ENCODE measurements around the gene MINDY4. TPM values are rescaled to one million over a fixed set of nuclear protein-coding genes. Genes with fewer than 3 reads are reported as not detected.

Gene MINDY4
- total and polyA plus RNA-seq, 2 donors (not counting 1 experiment from before 2014, with no cell fraction given), result 6.1 to 6.3 TPM

- Histone ChIP-seq H3K9ac (ENCODE audit: insufficient read depth, low read length) (no peak overlapping the region), H3K4me2 (ENCODE audit: extremely low read depth, insufficient read depth, low read length) (no peak overlapping the region), H3K79me2 (ENCODE audit: control insufficient read depth, insufficient read depth, low read length) (no peaks in the 10 kb centered on the region), H2AFZ (ENCODE audit: low read length) (no peak overlapping the region), H3K27me3 (ENCODE audit: control insufficient read depth, insufficient read depth, low read length) (no peaks in the 10 kb centered on the region), H3K27ac (ENCODE audit: insufficient read depth, low read length) (no peak overlapping the region), H3K4me3 (replicated peaks in 1 of 4; ENCODE audit: control extremely low read depth in 1 of 4, insufficient read depth in 1 of 4, low read depth in 3 of 4, low read length in 4 of 4) (no peak overlapping the region), H3K36me3 (ENCODE audit: control insufficient read depth, insufficient read depth, low read length) (peaks cover 6% of the 10 kb centered on the region), H3K9me3 (ENCODE audit: control insufficient read depth, insufficient read depth, low read depth, low read length) (no peaks in the 10 kb centered on the region), H3K4me1 (ENCODE audit: control insufficient read depth, extremely low read depth, insufficient read depth, low read length) (no peaks in the 10 kb centered on the region), H4K20me1 (ENCODE audit: control insufficient read depth, extremely low read depth, insufficient read depth, low read length) (no peaks in the 10 kb centered on the region)
- TF ChIP-seq EZH2 (IDR thresholded peaks at IDR 0.05; ENCODE audit: low read length, missing control alignments), result no peak
- TF ChIP-seq CTCF (conservative IDR thresholded peaks at IDR 0.05 in 1 of 2, IDR thresholded peaks at IDR 0.05 in 1 of 2; ENCODE audit: low read depth in 1 of 2, low read length in 2 of 2), result no peak
- no peak for DNase-seq (ENCODE audit: low read depth in 2 of 2)
Observed at GRCh38 chr7:30835396-30835915, 64.2 kb downstream of the MINDY4 start.

DNA sequence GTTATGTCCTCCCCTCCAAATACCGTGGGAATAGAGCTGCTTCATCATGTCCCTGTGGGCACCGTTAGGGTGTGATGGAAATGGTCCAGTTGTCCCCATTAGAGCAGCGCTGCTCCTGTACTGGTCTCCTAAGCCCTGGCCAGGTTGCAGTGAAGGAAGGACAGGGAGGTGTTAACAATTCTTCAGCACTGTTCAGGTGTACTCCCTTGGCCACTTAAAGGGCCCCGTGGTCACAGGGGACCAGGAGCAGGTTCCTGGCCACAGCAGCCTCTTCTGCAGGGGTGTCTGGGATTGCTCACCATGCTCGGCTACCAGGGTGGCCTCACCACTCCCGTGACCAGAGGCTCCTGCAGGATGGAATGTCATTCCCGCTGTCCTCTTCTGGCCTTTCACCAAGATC is 65.8 kb downstream of the MINDY4 start:
- H3K36me3 ChIP-seq (ENCODE audit: control insufficient read depth, insufficient read depth, low read length), result peaks cover 9% of the 10 kb centered on the region
- H3K9me3 ChIP-seq (ENCODE audit: control insufficient read depth, insufficient read depth, low read depth, low read length), result no peaks in the 10 kb centered on the region
- no peak overlapping the region for H3K4me2 ChIP-seq (ENCODE audit: extremely low read depth, insufficient read depth, low read length)
- no peak overlapping the region for H3K27ac ChIP-seq (ENCODE audit: insufficient read depth, low read length)
- no peak overlapping the region for H2AFZ ChIP-seq (ENCODE audit: low read length)
- no peaks in the 10 kb centered on the region for H3K79me2 ChIP-seq (ENCODE audit: control insufficient read depth, insufficient read depth, low read length)
- TF ChIP-seq CTCF (conservative IDR thresholded peaks at IDR 0.05 in 1 of 2, IDR thresholded peaks at IDR 0.05 in 1 of 2; ENCODE audit: low read depth in 1 of 2, low read length in 2 of 2) (no peak), EZH2 (IDR thresholded peaks at IDR 0.05; ENCODE audit: low read length, missing control alignments) (no peak)
- H3K4me3 ChIP-seq (replicated peaks in 1 of 4; ENCODE audit: control extremely low read depth in 1 of 4, insufficient read depth in 1 of 4, low read depth in 3 of 4, low read length in 4 of 4), result no peak overlapping the region
- H4K20me1 ChIP-seq (ENCODE audit: control insufficient read depth, extremely low read depth, insufficient read depth, low read length), result no peaks in the 10 kb centered on the region
- H3K4me1 ChIP-seq (ENCODE audit: control insufficient read depth, extremely low read depth, insufficient read depth, low read length), result no peaks in the 10 kb centered on the region
- no peak for DNase-seq (ENCODE audit: low read depth in 2 of 2)
- H3K27me3 ChIP-seq (ENCODE audit: control insufficient read depth, insufficient read depth, low read length), result no peaks in the 10 kb centered on the region
- no peak overlapping the region for H3K9ac ChIP-seq (ENCODE audit: insufficient read depth, low read length)

GRCh38 chr7:30837581-30837980 is 66.4 kb downstream of the MINDY4 start:
- no peaks in the 10 kb centered on the region for H3K27me3 ChIP-seq (ENCODE audit: control insufficient read depth, insufficient read depth, low read length)
- no peak overlapping the region for H3K9ac ChIP-seq (ENCODE audit: insufficient read depth, low read length)
- DNase-seq (ENCODE audit: low read depth in 2 of 2), result no peak
- no peaks in the 10 kb centered on the region for H3K9me3 ChIP-seq (ENCODE audit: control insufficient read depth, insufficient read depth, low read depth, low read length)
- no peaks in the 10 kb centered on the region for H3K79me2 ChIP-seq (ENCODE audit: control insufficient read depth, insufficient read depth, low read length)
- H4K20me1 ChIP-seq (ENCODE audit: control insufficient read depth, extremely low read depth, insufficient read depth, low read length), result no peaks in the 10 kb centered on the region
- no peak overlapping the region for H2AFZ ChIP-seq (ENCODE audit: low read length)
- TF ChIP-seq CTCF (conservative IDR thresholded peaks at IDR 0.05 in 1 of 2, IDR thresholded peaks at IDR 0.05 in 1 of 2; ENCODE audit: low read depth in 1 of 2, low read length in 2 of 2) (no peak), EZH2 (IDR thresholded peaks at IDR 0.05; ENCODE audit: low read length, missing control alignments) (no peak)
- peaks cover 9% of the 10 kb centered on the region for H3K36me3 ChIP-seq (ENCODE audit: control insufficient read depth, insufficient read depth, low read length)
- no peak overlapping the region for H3K27ac ChIP-seq (ENCODE audit: insufficient read depth, low read length)
- H3K4me3 ChIP-seq (replicated peaks in 1 of 4; ENCODE audit: control extremely low read depth in 1 of 4, insufficient read depth in 1 of 4, low read depth in 3 of 4, low read length in 4 of 4), result no peak overlapping the region
- no peaks in the 10 kb centered on the region for H3K4me1 ChIP-seq (ENCODE audit: control insufficient read depth, extremely low read depth, insufficient read depth, low read length)
- H3K4me2 ChIP-seq (ENCODE audit: extremely low read depth, insufficient read depth, low read length), result no peak overlapping the region
